SK-N-SH (cell line): ENCODE data around the gene FMN1. TPM values are rescaled to one million over a fixed set of nuclear protein-coding genes. Genes with fewer than 3 reads are reported as not detected.

Experiments used
- CTCF ChIA-PET: fragments of 300-600, 350-600 bp; formaldehyde crosslinking; extraction: SDS; loops from one replicate; lab custom pipeline; 2021; lab: Yijun Ruan, JAX
- POLR2A ChIA-PET: fragments of 350-600 bp; sonication (Branson Sonifier 250); formaldehyde crosslinking; extraction: SDS; loops from one replicate; lab custom pipeline; 2020; ENCODE audit warnings: antibody characterized with exemption, inconsistent platforms; lab: Yijun Ruan, JAX
- DNase-seq: peaks from one replicate; pipeline ENCODE4 v3.0.0; 2012
- H2AFZ ChIP-seq: fragments of 200-600 bp; sonication (generic); 2 replicates; pipeline ENCODE4 v1.8.1; 2016; ENCODE audit warnings: antibody characterized with exemption, mild to moderate bottlenecking, low read depth
- H3F3A ChIP-seq: fragments of 200-600 bp; sonication (generic); replicated peaks from 2 replicates; pipeline ENCODE3; 2016; ENCODE audit warnings: antibody characterized with exemption, mild to moderate bottlenecking; ENCODE audit not compliant: insufficient read depth
- H3K27ac ChIP-seq, 2 experiments: fragments of 200-500 bp in 1 of 2; fragments of 200-600 bp in 1 of 2; sonication (Bioruptor generic) in 1 of 2; sonication (generic), shearing (Covaris generic) in 1 of 2; 2 replicates each; pipeline versions ENCODE4 v1.5.1 to v1.6.1; 2014 to 2016; ENCODE audit warnings: low read depth in 2 of 2, inconsistent platforms in 1 of 2, low read length in 1 of 2, mild to moderate bottlenecking in 1 of 2, mixed read lengths in 1 of 2
- H3K27me3 ChIP-seq: fragments of 200-600 bp; sonication (generic), shearing (Covaris generic); 2 replicates; pipeline ENCODE4 v1.6.1; 2016; ENCODE audit warnings: mixed run types; ENCODE audit not compliant: insufficient read depth
- H3K36me3 ChIP-seq, 2 experiments: fragments of 200-500 bp in 1 of 2; fragments of 200-600 bp in 1 of 2; sonication (Bioruptor generic) in 1 of 2; sonication (generic) in 1 of 2; replicated peaks in 1 of 2; 2 replicates each; pipeline versions ENCODE3 to v1.5.1; 2014 to 2016; ENCODE audit warnings: low read length in 1 of 2, mild to moderate bottlenecking in 1 of 2; ENCODE audit not compliant: insufficient read depth in 2 of 2, control insufficient read depth in 1 of 2
- H3K4me1 ChIP-seq, 2 experiments: fragments of 200-500 bp in 1 of 2; fragments of 200-600 bp in 1 of 2; sonication (Bioruptor generic) in 1 of 2; sonication (generic), shearing (Covaris generic) in 1 of 2; 2 replicates each; pipeline versions ENCODE4 v1.5.1 to v1.6.1; 2014 to 2016; ENCODE audit warnings: low read depth in 1 of 2, low read length in 1 of 2, mixed run types in 1 of 2; ENCODE audit not compliant: insufficient read depth in 2 of 2, control insufficient read depth in 1 of 2
- H3K4me2 ChIP-seq: fragments of 200-600 bp; sonication (generic), shearing (Covaris generic); 2 replicates; pipeline ENCODE4 v1.6.1; 2017; ENCODE audit warnings: mixed run types
- H3K4me3 ChIP-seq, 2 experiments: fragments of 200-500 bp in 1 of 2; fragments of 200-600 bp in 1 of 2; sonication (Bioruptor generic) in 1 of 2; sonication (generic), shearing (Covaris generic) in 1 of 2; 2 replicates each; pipeline versions ENCODE4 v1.5.1 to v1.8.1; 2014 to 2016; ENCODE audit warnings: low read depth in 2 of 2, inconsistent platforms in 1 of 2, low read length in 1 of 2, mild to moderate bottlenecking in 1 of 2, mixed read lengths in 1 of 2, moderate library complexity in 1 of 2
- H3K79me2 ChIP-seq: fragments of 200-600 bp; sonication (generic); 2 replicates; pipeline ENCODE4 v1.8.1; 2017; ENCODE audit warnings: mild to moderate bottlenecking; ENCODE audit not compliant: insufficient read depth
- H3K9ac ChIP-seq: fragments of 200-600 bp; sonication (generic); 2 replicates; pipeline ENCODE4 v1.6.1; 2017; ENCODE audit warnings: mixed run types
- H3K9me2 ChIP-seq: fragments of 200-600 bp; sonication (generic); 2 replicates; pipeline ENCODE4 v1.6.1; 2017; ENCODE audit warnings: mixed run types
- H3K9me3 ChIP-seq: fragments of 200-600 bp; sonication (generic); 2 replicates; pipeline ENCODE4 v1.6.1; 2017; ENCODE audit warnings: mixed run types, mild to moderate bottlenecking, moderate library complexity
- H4K20me1 ChIP-seq: fragments of 200-600 bp; sonication (generic); 2 replicates; pipeline ENCODE4 v1.6.1; 2017; ENCODE audit warnings: mild to moderate bottlenecking, mixed run types; ENCODE audit not compliant: insufficient read depth
- EP300 ChIP-seq, 2 experiments: IDR thresholded peaks; 2 replicates each; pipeline versions ENCODE4 v1.4.0 to v1.6.1; 2012; ENCODE audit warnings: borderline replicate concordance in 1 of 2, low read depth in 1 of 2, low read length in 1 of 2
- FOSL2 ChIP-seq: IDR thresholded peaks from 2 replicates; pipeline ENCODE4 v1.4.0; 2012; ENCODE audit warnings: low read depth, mild to moderate bottlenecking, moderate library complexity, borderline replicate concordance
- FOXJ3 ChIP-seq: sonication (generic); formaldehyde crosslinking; IDR thresholded peaks from 2 replicates; pipeline ENCODE4 v1.5.1; 2020; ENCODE audit warnings: mild to moderate bottlenecking, missing genetic modification reagents
- FOXM1 ChIP-seq: IDR thresholded peaks from 2 replicates; pipeline ENCODE4 v1.4.0; 2012; ENCODE audit warnings: low read depth, mild to moderate bottlenecking
- GATA2 ChIP-seq: sonication (generic); formaldehyde crosslinking; IDR thresholded peaks from 2 replicates; pipeline ENCODE4 v1.5.0; 2020; ENCODE audit warnings: mild to moderate bottlenecking, missing genetic modification reagents
- JUND ChIP-seq: IDR thresholded peaks from 2 replicates; pipeline ENCODE4 v1.4.0; 2012
- MXI1 ChIP-seq: IDR thresholded peaks from 2 replicates; pipeline ENCODE4 v1.6.1; 2012; ENCODE audit warnings: mild to moderate bottlenecking, low read depth, low read length, improper control_type of control experiment
- NFIC ChIP-seq: IDR thresholded peaks from 2 replicates; pipeline ENCODE4 v1.4.0; 2012; ENCODE audit warnings: borderline replicate concordance
- NRF1 ChIP-seq: IDR thresholded peaks from 2 replicates; pipeline ENCODE4 v1.6.1; 2012; ENCODE audit warnings: low read depth, mild to moderate bottlenecking, low read length
- RXRA ChIP-seq: IDR thresholded peaks from 2 replicates; pipeline ENCODE4 v1.4.0; 2012; ENCODE audit warnings: low read depth, mild to moderate bottlenecking, borderline replicate concordance
- SIN3A ChIP-seq: IDR thresholded peaks from 2 replicates; pipeline ENCODE4 v1.6.1; 2012; ENCODE audit warnings: low read depth, mild to moderate bottlenecking, low read length, moderate library complexity, borderline replicate concordance
- SMC3 ChIP-seq: IDR thresholded peaks from 2 replicates; pipeline ENCODE4 v1.6.1; 2012; ENCODE audit warnings: low read depth, low read length, improper control_type of control experiment
- TAF1 ChIP-seq: IDR thresholded peaks from 2 replicates; pipeline ENCODE4 v1.6.1; 2012; ENCODE audit warnings: low read depth, mild to moderate bottlenecking, low read length, moderate library complexity, borderline replicate concordance
- TCF12 ChIP-seq: IDR thresholded peaks from 2 replicates; pipeline ENCODE4 v1.4.0; 2012
- TEAD4 ChIP-seq: IDR thresholded peaks from 2 replicates; pipeline ENCODE4 v1.4.0; 2012; ENCODE audit warnings: mild to moderate bottlenecking, borderline replicate concordance; ENCODE audit not compliant: insufficient read depth
- YY1 ChIP-seq: IDR thresholded peaks from 2 replicates; pipeline ENCODE4 v1.4.0; 2012; ENCODE audit warnings: low read depth, mild to moderate bottlenecking
- WGBS: methylation state at CpG from one replicate; pipeline ENCODE4 v1.1.6; 2017; ENCODE audit warnings: low lambda C conversion rate; 5-methylcytosine and 5-hydroxymethylcytosine counted together
- polyA plus RNA-seq, 3 experiments: library from polyadenylated mRNA; depleted of rRNA; stranded (reverse); fragments of >200 nt; gene quantifications; 2 replicates each; pipeline ENCODE4 v1.2.3, GENCODE V29; 2012
- TF ChIP-seq, protein P1 (sequence below): IDR thresholded peaks from 2 replicates; pipeline ENCODE4 v1.4.0; 2012; ENCODE audit warnings: low read depth
- TF ChIP-seq, protein P2 (sequence below): IDR thresholded peaks from 2 replicates; pipeline ENCODE4; 2012
- TF ChIP-seq, protein P3 (sequence below): IDR thresholded peaks from 2 replicates; pipeline ENCODE4 v1.4.0; 2012; ENCODE audit warnings: low read depth, borderline replicate concordance
- TF ChIP-seq, protein P4 (sequence below): fragments of 200-600 bp; sonication (generic); IDR thresholded peaks from 2 replicates; pipeline ENCODE4 v1.6.1; 2017; ENCODE audit warnings: antibody characterized with exemption, mild to moderate bottlenecking, moderate library complexity

Gene FMN1
- polyA plus RNA-seq, 1 of the 3 experiments (the other 2 are of a cell fraction), result 9.1 TPM

DNA sequence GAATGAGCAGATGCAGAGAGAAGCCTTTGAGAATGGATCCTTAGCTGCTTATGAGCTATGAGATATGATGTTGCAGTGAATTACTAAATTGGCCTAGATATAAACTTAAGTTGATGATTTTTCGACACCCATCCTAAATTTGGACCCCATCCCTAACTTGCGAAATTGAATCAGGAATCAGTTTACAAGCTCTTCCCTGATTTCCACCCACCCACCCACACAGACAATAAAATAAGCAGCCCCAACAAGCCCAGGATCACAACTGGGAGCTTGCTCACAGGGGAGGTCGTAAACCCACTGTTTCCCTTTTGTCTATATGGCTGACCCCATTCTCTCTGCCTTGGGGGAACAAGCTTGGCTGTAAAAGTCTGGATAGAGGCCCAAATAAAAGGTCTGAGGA is 419.4 kb downstream of the FMN1 start:
- peaks cover 5% of the 10 kb centered on the region; the same call in 1 of the 2 replicates for H3K9me3 ChIP-seq

DNA sequence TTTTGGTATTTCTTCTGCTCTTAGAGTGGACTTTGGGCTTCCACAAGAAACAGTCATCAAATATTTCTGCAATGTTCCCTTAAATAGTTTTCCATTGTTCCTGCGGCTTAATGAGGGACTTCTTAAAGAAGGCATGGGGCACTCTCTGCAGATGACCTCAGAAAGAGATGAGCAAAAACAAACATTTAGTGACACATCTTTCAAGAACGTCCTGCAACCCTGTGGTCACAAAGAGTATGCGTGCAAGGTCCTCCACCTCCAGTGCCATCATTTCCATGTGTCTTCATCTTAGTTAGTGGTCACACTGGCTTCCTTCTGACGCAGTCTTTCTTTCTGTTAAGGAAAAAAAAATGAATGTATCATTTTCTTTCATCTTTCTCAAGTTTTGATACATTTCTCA is 420.5 kb downstream of the FMN1 start:
- POLR2A ChIA-PET, result no interaction called here
- Histone ChIP-seq H3K9me2 (no peaks in the 10 kb centered on the region), H3K9me3 (peaks cover 4% of the 10 kb centered on the region; the same call in 1 of the 2 replicates), H3K4me2 (0 out of 2 replicates have a peak overlapping the region, but pooled peaks have one; percentile 10), H4K20me1 (no peaks in the 10 kb centered on the region), H2AFZ (no peak overlapping the region), H3K27ac (peak overlapping the region in 1 of 2 experiments; percentile 90; a peak in 2 of 4 replicates), H3K36me3 (peaks cover 45 to 78% of the 10 kb centered on the region in 2 experiments), H3K79me2 (peaks cover 10% of the 10 kb centered on the region; the same call in 1 of the 2 replicates), H3K27me3 (no peaks in the 10 kb centered on the region), H3F3A (peaks cover 38% of the 10 kb centered on the region), H3K9ac (peak overlapping the region; percentile 35; the same call in 1 of the 2 replicates), H3K4me1 (peaks cover 0 to 14% of the 10 kb centered on the region in 2 experiments; a peak in 2 of 4 replicates), H3K4me3 (no peak overlapping the region)
- no peak for DNase-seq
- CTCF ChIA-PET, result no interaction called here
- 37% methylated on average over 4 of the region's 4 CpGs for WGBS
- peak; percentile 71 for TF ChIP-seq JUND
- no peak for TF ChIP-seq TAF1
- no peak for TF ChIP-seq NFIC
- TF ChIP-seq FOXM1, result 0 out of 2 replicates have a peak, but pooled peaks have one; percentile 12
- TF ChIP-seq, protein P1, sequence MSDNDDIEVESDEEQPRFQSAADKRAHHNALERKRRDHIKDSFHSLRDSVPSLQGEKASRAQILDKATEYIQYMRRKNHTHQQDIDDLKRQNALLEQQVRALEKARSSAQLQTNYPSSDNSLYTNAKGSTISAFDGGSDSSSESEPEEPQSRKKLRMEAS, result peak; percentile 43; the same call in 1 of the 2 replicates
- TF ChIP-seq TCF12, result peak; percentile 60
- peak; percentile 73; the same call in 1 of the 2 replicates for TF ChIP-seq FOSL2
- peak in 1 of 2 experiments; percentile 54; a peak in 2 of 4 replicates for TF ChIP-seq EP300 (IDR thresholded peaks at IDR 0.05; ENCODE audit: borderline replicate concordance in 1 of 2, low read depth in 1 of 2, low read length in 1 of 2)
- no peak for TF ChIP-seq SMC3
- 0 out of 2 replicates have a peak, but pooled peaks have one; percentile 39 for TF ChIP-seq RXRA
- TF ChIP-seq TEAD4, result peak; percentile 15; the same call in 1 of the 2 replicates
- TF ChIP-seq, protein P2, sequence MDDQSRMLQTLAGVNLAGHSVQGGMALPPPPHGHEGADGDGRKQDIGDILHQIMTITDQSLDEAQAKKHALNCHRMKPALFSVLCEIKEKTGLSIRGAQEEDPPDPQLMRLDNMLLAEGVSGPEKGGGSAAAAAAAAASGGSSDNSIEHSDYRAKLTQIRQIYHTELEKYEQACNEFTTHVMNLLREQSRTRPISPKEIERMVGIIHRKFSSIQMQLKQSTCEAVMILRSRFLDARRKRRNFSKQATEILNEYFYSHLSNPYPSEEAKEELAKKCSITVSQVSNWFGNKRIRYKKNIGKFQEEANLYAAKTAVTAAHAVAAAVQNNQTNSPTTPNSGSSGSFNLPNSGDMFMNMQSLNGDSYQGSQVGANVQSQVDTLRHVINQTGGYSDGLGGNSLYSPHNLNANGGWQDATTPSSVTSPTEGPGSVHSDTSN, result 0 out of 2 replicates have a peak, but pooled peaks have one; percentile 30
- no peak for TF ChIP-seq YY1

More for the DNA sequence above, 419.4 kb downstream of the FMN1 start:
- Histone ChIP-seq H3K79me2 (peaks cover 10% of the 10 kb centered on the region; the same call in 1 of the 2 replicates), H3K4me1 (peaks cover 0 to 14% of the 10 kb centered on the region in 2 experiments; a peak in 2 of 4 replicates), H2AFZ (no peak overlapping the region), H3K27me3 (no peaks in the 10 kb centered on the region), H3K36me3 (peaks cover 44 to 78% of the 10 kb centered on the region in 2 experiments), H3K9ac (peak overlapping the region; percentile 35; the same call in 1 of the 2 replicates), H3K4me3 (no peak overlapping the region), H3K27ac (peak overlapping the region in 1 of 2 experiments; percentile 90; a peak in 2 of 4 replicates), H3K9me2 (no peaks in the 10 kb centered on the region), H3K4me2 (no peak overlapping the region), H4K20me1 (no peaks in the 10 kb centered on the region), H3F3A (peaks cover 38% of the 10 kb centered on the region)
- 70% methylated on average over 3 of the region's 3 CpGs for WGBS
- no peak for TF ChIP-seq JUND
- TF ChIP-seq FOXJ3 (CRISPR knock-in tag), result no peak
- TF ChIP-seq, protein P3, sequence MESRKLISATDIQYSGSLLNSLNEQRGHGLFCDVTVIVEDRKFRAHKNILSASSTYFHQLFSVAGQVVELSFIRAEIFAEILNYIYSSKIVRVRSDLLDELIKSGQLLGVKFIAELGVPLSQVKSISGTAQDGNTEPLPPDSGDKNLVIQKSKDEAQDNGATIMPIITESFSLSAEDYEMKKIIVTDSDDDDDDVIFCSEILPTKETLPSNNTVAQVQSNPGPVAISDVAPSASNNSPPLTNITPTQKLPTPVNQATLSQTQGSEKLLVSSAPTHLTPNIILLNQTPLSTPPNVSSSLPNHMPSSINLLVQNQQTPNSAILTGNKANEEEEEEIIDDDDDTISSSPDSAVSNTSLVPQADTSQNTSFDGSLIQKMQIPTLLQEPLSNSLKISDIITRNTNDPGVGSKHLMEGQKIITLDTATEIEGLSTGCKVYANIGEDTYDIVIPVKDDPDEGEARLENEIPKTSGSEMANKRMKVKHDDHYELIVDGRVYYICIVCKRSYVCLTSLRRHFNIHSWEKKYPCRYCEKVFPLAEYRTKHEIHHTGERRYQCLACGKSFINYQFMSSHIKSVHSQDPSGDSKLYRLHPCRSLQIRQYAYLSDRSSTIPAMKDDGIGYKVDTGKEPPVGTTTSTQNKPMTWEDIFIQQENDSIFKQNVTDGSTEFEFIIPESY, result no peak
- TF ChIP-seq MXI1, result no peak
- TF ChIP-seq SIN3A, result no peak
- TF ChIP-seq FOXM1, result no peak
- TF ChIP-seq TEAD4, result no peak
- no peak for TF ChIP-seq GATA2
- no peak for TF ChIP-seq YY1
- TF ChIP-seq, protein P4, sequence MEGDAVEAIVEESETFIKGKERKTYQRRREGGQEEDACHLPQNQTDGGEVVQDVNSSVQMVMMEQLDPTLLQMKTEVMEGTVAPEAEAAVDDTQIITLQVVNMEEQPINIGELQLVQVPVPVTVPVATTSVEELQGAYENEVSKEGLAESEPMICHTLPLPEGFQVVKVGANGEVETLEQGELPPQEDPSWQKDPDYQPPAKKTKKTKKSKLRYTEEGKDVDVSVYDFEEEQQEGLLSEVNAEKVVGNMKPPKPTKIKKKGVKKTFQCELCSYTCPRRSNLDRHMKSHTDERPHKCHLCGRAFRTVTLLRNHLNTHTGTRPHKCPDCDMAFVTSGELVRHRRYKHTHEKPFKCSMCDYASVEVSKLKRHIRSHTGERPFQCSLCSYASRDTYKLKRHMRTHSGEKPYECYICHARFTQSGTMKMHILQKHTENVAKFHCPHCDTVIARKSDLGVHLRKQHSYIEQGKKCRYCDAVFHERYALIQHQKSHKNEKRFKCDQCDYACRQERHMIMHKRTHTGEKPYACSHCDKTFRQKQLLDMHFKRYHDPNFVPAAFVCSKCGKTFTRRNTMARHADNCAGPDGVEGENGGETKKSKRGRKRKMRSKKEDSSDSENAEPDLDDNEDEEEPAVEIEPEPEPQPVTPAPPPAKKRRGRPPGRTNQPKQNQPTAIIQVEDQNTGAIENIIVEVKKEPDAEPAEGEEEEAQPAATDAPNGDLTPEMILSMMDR, result no peak
- no peak for TF ChIP-seq NRF1
- no peak for TF ChIP-seq FOSL2
- CTCF ChIA-PET, result interaction anchor here (1.0 to 1.5 kb wide), 2 partner anchors 19 to 113 kb away, joined by 3 to 4 read pairs; no protein-coding TSS in a partner anchor
- no peak for DNase-seq
- POLR2A ChIA-PET, result no interaction called here
